Measurements from ENCODE around the gene DGKG. TPM values are rescaled to one million over a fixed set of nuclear protein-coding genes. Genes with fewer than 3 reads are reported as not detected.

Gene DGKG
- total RNA-seq, 1 donor from 2014 or later: 65.7 TPM

GRCh38 chr3:186277268-186277909 is 84.6 kb downstream of the DGKG start:
- no peak overlapping the region for H3K4me3 ChIP-seq
- intact Hi-C loops (cut with micrococcal nuclease): no loop called here
- H3K27me3 ChIP-seq (ENCODE audit: low read depth): no peaks in the 10 kb centered on the region
- no peak for DNase-seq
- H3K4me1 ChIP-seq: peaks cover 3% of the 10 kb centered on the region
- TF ChIP-seq CTCF (IDR thresholded peaks at IDR 0.05; ENCODE audit: borderline replicate concordance): peak; percentile 63
- H3K9me3 ChIP-seq (replicated peaks): no peaks in the 10 kb centered on the region
- peaks cover 48% of the 10 kb centered on the region for H3K36me3 ChIP-seq
- H3K27ac ChIP-seq (replicated peaks): no peak overlapping the region

- no peak for DNase-seq
- Histone ChIP-seq H3K27me3 (ENCODE audit: low read depth) (no peaks in the 10 kb centered on the region), H3K4me1 (peaks cover 3% of the 10 kb centered on the region), H3K36me3 (peaks cover 48% of the 10 kb centered on the region), H3K9me3 (replicated peaks) (no peaks in the 10 kb centered on the region), H3K27ac (replicated peaks) (no peak overlapping the region), H3K4me3 (no peak overlapping the region)
- intact Hi-C loops (cut with micrococcal nuclease): no loop called here
- no peak for TF ChIP-seq CTCF (IDR thresholded peaks at IDR 0.05; ENCODE audit: borderline replicate concordance)
Measured at GRCh38 chr3:186275436-186275835, 86.6 kb downstream of the DGKG start.

- DNase-seq: peak; percentile 65
- Histone ChIP-seq H3K27me3 (ENCODE audit: low read depth) (no peaks in the 10 kb centered on the region), H3K27ac (replicated peaks) (no peak overlapping the region), H3K4me1 (peaks cover 3% of the 10 kb centered on the region), H3K36me3 (peaks cover 37% of the 10 kb centered on the region), H3K4me3 (no peak overlapping the region), H3K9me3 (replicated peaks) (no peaks in the 10 kb centered on the region)
- intact Hi-C loops (cut with micrococcal nuclease): no loop called here
- TF ChIP-seq CTCF (IDR thresholded peaks at IDR 0.05; ENCODE audit: borderline replicate concordance): no peak
Measured at GRCh38 chr3:186273586-186273985, 88.4 kb downstream of the DGKG start.

DNA sequence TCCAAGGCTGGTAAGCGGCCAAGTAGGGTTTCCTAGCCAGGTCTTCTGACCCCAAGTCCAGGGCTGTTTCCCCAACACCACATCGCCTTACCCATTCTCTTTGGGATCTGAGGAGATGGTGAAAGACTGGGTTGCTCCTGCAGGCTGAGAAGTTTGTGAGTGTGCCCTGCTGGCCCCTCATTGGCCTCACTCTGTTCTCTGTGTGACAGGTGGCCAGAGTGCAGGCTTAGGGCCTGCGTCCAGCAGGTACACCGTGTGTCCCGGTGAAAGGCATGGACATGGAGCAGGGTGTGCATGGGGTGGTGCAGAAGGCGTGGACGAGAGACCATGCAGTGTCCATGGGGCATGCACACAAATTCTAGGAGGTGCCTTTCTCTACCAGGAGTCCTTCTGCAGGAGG is 91.3 kb downstream of the DGKG start:
- Histone ChIP-seq H3K36me3 (peaks cover 24% of the 10 kb centered on the region), H3K4me3 (no peak overlapping the region), H3K27ac (replicated peaks) (no peak overlapping the region), H3K9me3 (replicated peaks) (no peaks in the 10 kb centered on the region), H3K4me1 (peaks cover 3% of the 10 kb centered on the region), H3K27me3 (ENCODE audit: low read depth) (no peaks in the 10 kb centered on the region)
- no peak for DNase-seq
- intact Hi-C loops (cut with micrococcal nuclease): no loop called here
- TF ChIP-seq CTCF (IDR thresholded peaks at IDR 0.05; ENCODE audit: borderline replicate concordance): no peak

DNA sequence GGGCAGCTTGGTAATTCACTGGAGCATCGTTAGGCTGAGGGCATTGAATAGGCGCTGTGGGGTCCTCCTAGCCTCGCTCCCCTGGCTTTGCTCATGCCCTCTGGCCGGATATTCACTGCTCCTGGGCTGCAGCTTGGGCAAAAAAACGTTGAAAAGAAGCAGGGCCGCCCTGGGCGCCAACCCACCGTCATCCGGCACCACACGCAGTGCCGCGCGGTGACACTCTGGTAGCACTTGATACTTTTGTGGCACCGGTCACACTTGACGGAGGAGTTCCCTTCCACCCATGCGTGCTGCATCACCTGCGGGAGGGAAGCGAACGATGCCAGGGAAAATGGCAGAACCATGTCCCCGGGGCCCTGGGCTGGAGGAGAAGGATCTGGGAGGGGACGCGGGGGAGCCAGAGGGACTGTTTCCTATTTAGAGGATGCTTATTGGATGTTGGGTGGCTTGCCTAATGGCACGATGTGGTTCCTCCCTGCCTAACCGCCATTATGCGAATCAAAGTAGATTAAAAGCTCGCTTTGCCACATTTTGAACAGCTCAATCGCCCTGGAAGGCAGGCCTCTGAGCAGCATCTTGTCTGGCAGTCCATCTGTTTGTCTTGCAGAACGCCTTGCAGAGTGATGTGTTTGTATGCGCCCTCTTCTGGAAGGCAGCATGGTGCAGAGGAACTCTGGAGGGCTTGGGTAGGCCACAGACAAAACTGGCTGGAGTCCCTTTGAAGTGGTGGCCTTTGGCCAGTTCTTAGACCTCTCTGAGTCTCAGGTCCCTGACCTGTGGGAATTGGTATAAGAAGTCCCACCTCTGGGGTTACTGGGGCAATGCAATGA is 93.2 kb downstream of the DGKG start:
- intact Hi-C loops (cut with micrococcal nuclease): no loop called here
- no peak for DNase-seq
- Histone ChIP-seq H3K4me1 (peaks cover 1% of the 10 kb centered on the region), H3K9me3 (replicated peaks) (no peaks in the 10 kb centered on the region), H3K27ac (replicated peaks) (no peak overlapping the region), H3K27me3 (ENCODE audit: low read depth) (no peaks in the 10 kb centered on the region), H3K4me3 (no peak overlapping the region), H3K36me3 (peaks cover 15% of the 10 kb centered on the region)
- TF ChIP-seq CTCF (IDR thresholded peaks at IDR 0.05; ENCODE audit: borderline replicate concordance): no peak
